ENCODE results near the gene DCXR.

Gene DCXR

GRCh38 chr17:82000803-82001570, 36.5 kb downstream of the DCXR start:
- H3K9ac ChIP-seq (ENCODE audit: insufficient read length, low read depth): no peak overlapping the region

DNA sequence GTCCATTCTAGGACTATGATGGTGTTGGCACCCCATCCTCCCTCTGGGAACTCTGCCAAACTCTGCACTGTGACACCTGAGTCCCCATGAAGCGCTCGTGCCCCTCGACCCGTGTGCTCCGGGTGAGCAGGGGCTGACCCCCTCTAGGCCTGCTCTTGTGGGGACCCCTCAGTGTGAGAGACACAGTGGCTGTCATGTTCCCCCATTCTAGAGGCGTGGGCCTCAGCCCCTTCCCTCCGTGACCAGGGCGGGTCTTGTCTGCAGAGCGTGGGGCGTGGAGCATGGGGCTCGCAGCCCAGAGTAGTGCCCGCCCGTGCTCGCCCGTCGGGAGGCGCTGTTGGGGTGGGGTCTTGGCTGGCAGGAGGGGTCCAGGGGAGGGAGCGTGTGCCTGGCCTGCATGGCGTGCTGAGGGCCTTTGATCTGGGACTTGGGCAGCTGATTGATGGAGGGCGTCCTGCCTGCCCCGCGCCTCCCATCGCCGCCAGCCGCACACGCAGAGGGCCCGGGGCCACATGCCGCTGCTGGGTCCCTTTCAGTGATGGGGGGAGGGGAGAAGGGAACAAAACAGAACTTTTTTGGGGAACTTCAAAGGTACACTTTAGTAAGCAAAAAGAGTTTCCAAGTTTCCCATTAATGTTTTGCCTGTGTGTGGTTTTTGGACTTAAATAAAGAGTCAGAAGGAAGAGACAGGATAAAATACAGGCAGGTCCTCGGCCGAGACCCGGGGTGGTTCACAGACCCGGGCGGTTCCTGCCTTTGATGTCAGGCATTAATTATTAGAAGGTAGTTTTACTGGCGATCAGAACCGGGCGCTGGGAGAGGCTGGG, 37.3 kb downstream of the DCXR start:
- H3K27me3 ChIP-seq (ENCODE audit: insufficient read depth, insufficient read length): no peaks in the 10 kb centered on the region
- no peaks in the 10 kb centered on the region for H3K9me3 ChIP-seq (ENCODE audit: insufficient read depth, low read length)
- H3K4me3 ChIP-seq (ENCODE audit: insufficient read length, low read depth): no peak overlapping the region
- TF ChIP-seq YY1 (IDR thresholded peaks at IDR 0.05; ENCODE audit: insufficient read depth, insufficient read length) (no peak), ZNF274 (IDR thresholded peaks at IDR 0.05; ENCODE audit: low read depth, low read length) (no peak)
- no peak overlapping the region for H3K9ac ChIP-seq (ENCODE audit: insufficient read length, low read depth)
- H3K36me3 ChIP-seq (ENCODE audit: insufficient read depth, insufficient read length, low read length): peaks cover 27% of the 10 kb centered on the region
- no peak for DNase-seq (ENCODE audit: low read depth, low spot score)
- H3K4me1 ChIP-seq (ENCODE audit: insufficient read depth, insufficient read length): peaks cover 41% of the 10 kb centered on the region

More at GRCh38 chr17:82000803-82001570, 36.5 kb downstream of the DCXR start:
- DNase-seq (ENCODE audit: low read depth, low spot score): no peak
- Histone ChIP-seq H3K27me3 (ENCODE audit: insufficient read depth, insufficient read length) (no peaks in the 10 kb centered on the region), H3K4me3 (ENCODE audit: insufficient read length, low read depth) (no peak overlapping the region), H3K36me3 (ENCODE audit: insufficient read depth, insufficient read length, low read length) (peaks cover 20% of the 10 kb centered on the region), H3K9me3 (ENCODE audit: insufficient read depth, low read length) (no peaks in the 10 kb centered on the region), H3K4me1 (ENCODE audit: insufficient read depth, insufficient read length) (peaks cover 37% of the 10 kb centered on the region)
- TF ChIP-seq YY1 (IDR thresholded peaks at IDR 0.05; ENCODE audit: insufficient read depth, insufficient read length): no peak
- TF ChIP-seq ZNF274 (IDR thresholded peaks at IDR 0.05; ENCODE audit: low read depth, low read length): no peak
- no peak for TF ChIP-seq SUZ12 (IDR thresholded peaks at IDR 0.05; ENCODE audit: extremely low read depth, insufficient read depth, insufficient read length)

- Histone ChIP-seq H3K9me3 (ENCODE audit: insufficient read depth, low read length) (no peaks in the 10 kb centered on the region), H3K9ac (ENCODE audit: insufficient read length, low read depth) (no peak overlapping the region), H3K36me3 (ENCODE audit: insufficient read depth, insufficient read length, low read length) (peaks cover 29% of the 10 kb centered on the region), H3K4me1 (ENCODE audit: insufficient read depth, insufficient read length) (peaks cover 40% of the 10 kb centered on the region), H3K27me3 (ENCODE audit: insufficient read depth, insufficient read length) (no peaks in the 10 kb centered on the region), H3K4me3 (ENCODE audit: insufficient read length, low read depth) (no peak overlapping the region)
- TF ChIP-seq YY1 (IDR thresholded peaks at IDR 0.05; ENCODE audit: insufficient read depth, insufficient read length) (no peak), SUZ12 (IDR thresholded peaks at IDR 0.05; ENCODE audit: extremely low read depth, insufficient read depth, insufficient read length) (no peak), ZNF274 (IDR thresholded peaks at IDR 0.05; ENCODE audit: low read depth, low read length) (no peak)
- no peak for DNase-seq (ENCODE audit: low read depth, low spot score)
These were observed 37.9 kb downstream of the DCXR start for GRCh38 chr17:81999587-81999975.

DNA sequence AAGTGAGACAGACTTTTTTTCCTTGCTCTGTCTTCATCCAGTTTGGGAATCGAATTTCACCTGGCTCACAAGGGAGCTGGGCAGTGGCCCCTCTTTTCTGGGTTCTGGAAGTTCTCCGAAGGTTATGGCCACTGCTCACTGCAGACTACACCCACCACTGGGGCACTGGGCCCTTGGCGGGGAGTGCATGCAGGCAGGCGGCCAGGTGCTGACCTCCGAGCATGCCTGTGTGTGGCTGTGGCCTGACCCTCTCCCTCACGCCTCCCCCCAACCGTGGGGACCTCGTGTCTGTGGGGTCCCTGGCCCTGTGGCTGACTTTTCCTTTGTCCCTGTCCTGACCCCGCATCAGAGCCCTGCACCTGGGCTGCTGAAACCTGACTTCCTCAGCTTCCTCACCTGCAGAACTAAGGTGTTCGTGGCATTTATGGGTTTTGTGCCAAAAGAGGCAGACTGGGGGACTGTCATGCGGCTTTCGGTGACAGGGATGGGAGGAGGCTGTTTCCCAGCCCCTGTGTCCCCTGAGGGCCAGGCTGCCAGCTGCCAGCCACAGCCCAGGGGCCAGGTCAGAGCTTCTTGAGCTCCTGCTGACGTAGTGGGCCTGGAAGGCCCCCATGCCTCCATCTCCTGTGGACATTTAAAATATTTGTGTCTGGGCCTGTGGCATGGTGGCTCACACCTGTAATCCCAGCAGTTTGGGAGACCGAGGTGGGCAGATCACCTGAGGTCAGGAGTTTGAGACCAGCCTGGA, 38.6 kb downstream of the DCXR start:
- Histone ChIP-seq H3K27me3 (ENCODE audit: insufficient read depth, insufficient read length) (no peaks in the 10 kb centered on the region), H3K9ac (ENCODE audit: insufficient read length, low read depth) (no peak overlapping the region), H3K36me3 (ENCODE audit: insufficient read depth, insufficient read length, low read length) (peaks cover 32% of the 10 kb centered on the region), H3K9me3 (ENCODE audit: insufficient read depth, low read length) (no peaks in the 10 kb centered on the region), H3K4me3 (ENCODE audit: insufficient read length, low read depth) (no peak overlapping the region), H3K4me1 (ENCODE audit: insufficient read depth, insufficient read length) (peaks cover 40% of the 10 kb centered on the region)
- no peak for DNase-seq (ENCODE audit: low read depth, low spot score)
- TF ChIP-seq SUZ12 (IDR thresholded peaks at IDR 0.05; ENCODE audit: extremely low read depth, insufficient read depth, insufficient read length) (no peak), YY1 (IDR thresholded peaks at IDR 0.05; ENCODE audit: insufficient read depth, insufficient read length) (no peak), ZNF274 (IDR thresholded peaks at IDR 0.05; ENCODE audit: low read depth, low read length) (no peak)

DNA sequence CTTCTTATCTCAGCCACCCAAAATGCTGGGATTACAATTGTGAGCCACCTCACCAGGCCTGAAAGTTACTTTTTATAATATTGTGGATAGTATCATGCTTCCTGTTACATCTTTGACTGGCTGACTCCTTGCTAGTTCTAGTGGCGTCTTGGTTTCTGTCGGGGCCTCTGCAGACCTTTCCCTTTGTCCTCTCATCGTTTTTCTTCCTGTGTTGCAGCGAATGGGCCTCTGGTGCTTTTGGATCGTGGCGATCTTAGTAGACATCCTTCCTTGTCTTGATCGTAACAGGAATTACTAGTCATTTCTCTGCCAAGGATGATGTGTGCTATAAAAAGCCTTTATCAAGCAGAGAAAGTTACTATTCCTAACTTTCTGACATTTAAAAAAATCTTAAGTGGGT, 39.3 kb downstream of the DCXR start:
- H3K9me3 ChIP-seq (ENCODE audit: insufficient read depth, low read length): no peaks in the 10 kb centered on the region
- no peak overlapping the region for H3K4me3 ChIP-seq (ENCODE audit: insufficient read length, low read depth)
- H3K36me3 ChIP-seq (ENCODE audit: insufficient read depth, insufficient read length, low read length): peaks cover 38% of the 10 kb centered on the region
- no peak overlapping the region for H3K9ac ChIP-seq (ENCODE audit: insufficient read length, low read depth)
- peaks cover 41% of the 10 kb centered on the region for H3K4me1 ChIP-seq (ENCODE audit: insufficient read depth, insufficient read length)
- no peaks in the 10 kb centered on the region for H3K27me3 ChIP-seq (ENCODE audit: insufficient read depth, insufficient read length)
- TF ChIP-seq YY1 (IDR thresholded peaks at IDR 0.05; ENCODE audit: insufficient read depth, insufficient read length) (no peak), SUZ12 (IDR thresholded peaks at IDR 0.05; ENCODE audit: extremely low read depth, insufficient read depth, insufficient read length) (no peak), ZNF274 (IDR thresholded peaks at IDR 0.05; ENCODE audit: low read depth, low read length) (no peak)
- DNase-seq (ENCODE audit: low read depth, low spot score): no peak

GRCh38 chr17:81996757-81997441, 40.6 kb downstream of the DCXR start:
- no peaks in the 10 kb centered on the region for H3K9me3 ChIP-seq (ENCODE audit: insufficient read depth, low read length)
- peaks cover 47% of the 10 kb centered on the region for H3K4me1 ChIP-seq (ENCODE audit: insufficient read depth, insufficient read length)
- TF ChIP-seq ZNF274 (IDR thresholded peaks at IDR 0.05; ENCODE audit: low read depth, low read length): no peak
- TF ChIP-seq SUZ12 (IDR thresholded peaks at IDR 0.05; ENCODE audit: extremely low read depth, insufficient read depth, insufficient read length): no peak
- TF ChIP-seq YY1 (IDR thresholded peaks at IDR 0.05; ENCODE audit: insufficient read depth, insufficient read length): no peak
- H3K27me3 ChIP-seq (ENCODE audit: insufficient read depth, insufficient read length): no peaks in the 10 kb centered on the region
- no peak overlapping the region for H3K4me3 ChIP-seq (ENCODE audit: insufficient read length, low read depth)
- no peak for DNase-seq (ENCODE audit: low read depth, low spot score)
- H3K36me3 ChIP-seq (ENCODE audit: insufficient read depth, insufficient read length, low read length): peaks cover 38% of the 10 kb centered on the region
- no peak overlapping the region for H3K9ac ChIP-seq (ENCODE audit: insufficient read length, low read depth)

All from NT2/D1 (cell line).